Measurements from ENCODE around the gene FUBP3. TPM values are rescaled to one million over a fixed set of nuclear protein-coding genes. Genes with fewer than 3 reads are reported as not detected.

FUBP3 gene
- polyA plus RNA-seq, 1 experiment: 31.2 TPM

DNA sequence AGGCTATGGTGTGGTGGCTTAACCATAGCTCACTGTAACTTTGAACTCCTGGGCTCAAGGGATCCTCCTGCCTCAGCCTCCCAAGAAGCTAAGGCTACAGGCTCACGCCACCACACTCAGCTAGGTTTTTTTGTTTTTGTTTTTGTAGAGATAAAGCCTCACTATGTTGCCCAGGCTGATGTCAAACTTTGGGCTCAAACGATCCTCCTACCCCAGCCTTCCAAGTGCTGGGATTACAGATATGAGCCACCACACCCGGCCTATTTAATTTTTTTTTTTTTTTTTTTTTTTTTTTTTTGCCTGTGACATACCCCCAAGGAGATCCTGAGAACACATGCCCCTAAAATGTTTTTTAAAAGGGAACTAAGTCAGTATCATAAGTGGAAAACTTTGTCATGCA lies 10.4 kb downstream of the FUBP3 start:
- ChIA-PET CTCF (no interaction called here), POLR2A (no interaction called here)
- Histone ChIP-seq H3K27ac (ENCODE audit: low read depth, low read length) (no peak overlapping the region), H3K4me3 (ENCODE audit: low read depth, low read length) (no peak overlapping the region), H3K27me3 (ENCODE audit: control insufficient read depth, insufficient read depth, low read length) (no peaks in the 10 kb centered on the region), H3K9me3 (ENCODE audit: control insufficient read depth, insufficient read depth, low read length) (no peaks in the 10 kb centered on the region)
- TF ChIP-seq, protein P1, sequence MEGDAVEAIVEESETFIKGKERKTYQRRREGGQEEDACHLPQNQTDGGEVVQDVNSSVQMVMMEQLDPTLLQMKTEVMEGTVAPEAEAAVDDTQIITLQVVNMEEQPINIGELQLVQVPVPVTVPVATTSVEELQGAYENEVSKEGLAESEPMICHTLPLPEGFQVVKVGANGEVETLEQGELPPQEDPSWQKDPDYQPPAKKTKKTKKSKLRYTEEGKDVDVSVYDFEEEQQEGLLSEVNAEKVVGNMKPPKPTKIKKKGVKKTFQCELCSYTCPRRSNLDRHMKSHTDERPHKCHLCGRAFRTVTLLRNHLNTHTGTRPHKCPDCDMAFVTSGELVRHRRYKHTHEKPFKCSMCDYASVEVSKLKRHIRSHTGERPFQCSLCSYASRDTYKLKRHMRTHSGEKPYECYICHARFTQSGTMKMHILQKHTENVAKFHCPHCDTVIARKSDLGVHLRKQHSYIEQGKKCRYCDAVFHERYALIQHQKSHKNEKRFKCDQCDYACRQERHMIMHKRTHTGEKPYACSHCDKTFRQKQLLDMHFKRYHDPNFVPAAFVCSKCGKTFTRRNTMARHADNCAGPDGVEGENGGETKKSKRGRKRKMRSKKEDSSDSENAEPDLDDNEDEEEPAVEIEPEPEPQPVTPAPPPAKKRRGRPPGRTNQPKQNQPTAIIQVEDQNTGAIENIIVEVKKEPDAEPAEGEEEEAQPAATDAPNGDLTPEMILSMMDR (IDR thresholded peaks at IDR 0.05; ENCODE audit: low read depth, low read length): no peak
- DNase-seq (ENCODE audit: low read depth, low spot score): no peak

DNA sequence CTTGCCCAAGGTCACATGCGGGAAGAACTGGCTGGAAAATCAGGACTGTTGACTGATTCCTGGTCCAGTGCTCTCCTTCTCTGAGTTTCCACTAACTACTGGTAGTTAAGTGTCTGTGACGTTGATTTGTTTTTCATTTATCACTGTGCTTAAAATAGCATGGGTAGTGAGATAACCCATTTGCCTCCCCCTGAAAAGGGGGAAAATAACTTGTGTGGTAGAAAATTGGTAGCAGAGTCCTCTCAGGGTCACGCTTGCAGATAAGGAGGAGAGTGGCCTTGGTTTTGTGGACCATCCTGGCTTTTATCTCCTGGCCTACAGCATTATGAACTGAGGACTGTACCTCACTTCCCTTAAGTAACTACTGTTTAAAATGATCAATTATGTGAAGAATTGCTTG lies 10.9 kb downstream of the FUBP3 start:
- H3K27ac ChIP-seq (ENCODE audit: low read depth, low read length): no peak overlapping the region
- TF ChIP-seq, protein P1 (IDR thresholded peaks at IDR 0.05; ENCODE audit: low read depth, low read length): no peak
- H3K27me3 ChIP-seq (ENCODE audit: control insufficient read depth, insufficient read depth, low read length): no peaks in the 10 kb centered on the region
- H3K9me3 ChIP-seq (ENCODE audit: control insufficient read depth, insufficient read depth, low read length): no peaks in the 10 kb centered on the region
- ChIA-PET POLR2A (no interaction called here), CTCF (no interaction called here)
- H3K4me3 ChIP-seq (ENCODE audit: low read depth, low read length): no peak overlapping the region
- no peak for DNase-seq (ENCODE audit: low read depth, low spot score)

DNA sequence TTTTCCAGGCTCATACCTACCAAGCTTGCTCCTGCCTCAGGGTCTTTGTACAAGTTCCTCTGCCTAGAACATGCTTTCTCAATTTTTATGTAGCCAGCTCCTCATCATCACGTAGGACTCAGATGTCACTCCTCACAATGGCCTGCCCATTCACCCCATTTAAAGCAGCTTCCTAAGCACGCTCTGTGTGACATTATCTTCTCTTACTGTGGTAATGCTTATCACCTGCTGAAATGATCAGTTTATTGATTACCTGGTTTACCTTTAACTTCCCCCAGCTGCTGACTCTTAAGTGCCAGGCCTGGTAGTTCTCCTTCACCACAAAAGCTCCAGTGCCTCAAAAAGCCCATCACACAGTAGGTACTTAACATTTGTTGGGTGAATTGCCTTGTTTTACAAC lies 13.6 kb downstream of the FUBP3 start:
- no peaks in the 10 kb centered on the region for H3K9me3 ChIP-seq (ENCODE audit: control insufficient read depth, insufficient read depth, low read length)
- ChIA-PET CTCF (no interaction called here), POLR2A (no interaction called here)
- no peak overlapping the region for H3K27ac ChIP-seq (ENCODE audit: low read depth, low read length)
- no peak for DNase-seq (ENCODE audit: low read depth, low spot score)
- no peak overlapping the region for H3K4me3 ChIP-seq (ENCODE audit: low read depth, low read length)
- no peaks in the 10 kb centered on the region for H3K27me3 ChIP-seq (ENCODE audit: control insufficient read depth, insufficient read depth, low read length)
- TF ChIP-seq, protein P1 (IDR thresholded peaks at IDR 0.05; ENCODE audit: low read depth, low read length): no peak

DNA sequence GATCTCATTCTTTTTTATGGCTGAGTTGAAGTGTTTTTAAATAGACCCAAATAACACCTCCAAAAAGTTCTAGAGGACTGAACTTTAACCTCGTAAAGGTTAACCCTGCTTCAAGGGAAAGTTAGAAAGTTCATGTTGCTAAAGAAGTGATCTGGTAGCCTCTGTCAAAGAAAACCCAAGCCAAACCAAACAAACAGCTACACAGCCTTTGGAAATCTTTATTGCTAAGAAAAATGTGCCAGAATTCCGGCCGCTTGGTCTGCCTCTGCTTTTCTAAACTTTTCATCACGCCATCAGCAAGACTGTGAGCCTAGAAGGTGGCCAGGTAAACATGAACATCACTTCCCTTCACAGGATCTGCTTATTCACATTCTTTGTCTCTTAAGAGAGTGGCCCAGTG lies 17.9 kb downstream of the FUBP3 start:
- TF ChIP-seq, protein P1 (IDR thresholded peaks at IDR 0.05; ENCODE audit: low read depth, low read length): no peak
- no peaks in the 10 kb centered on the region for H3K9me3 ChIP-seq (ENCODE audit: control insufficient read depth, insufficient read depth, low read length)
- no peaks in the 10 kb centered on the region for H3K27me3 ChIP-seq (ENCODE audit: control insufficient read depth, insufficient read depth, low read length)
- DNase-seq (ENCODE audit: low read depth, low spot score): no peak
- no peak overlapping the region for H3K4me3 ChIP-seq (ENCODE audit: low read depth, low read length)
- CTCF ChIA-PET: no interaction called here
- POLR2A ChIA-PET: no interaction called here
- no peak overlapping the region for H3K27ac ChIP-seq (ENCODE audit: low read depth, low read length)

DNA sequence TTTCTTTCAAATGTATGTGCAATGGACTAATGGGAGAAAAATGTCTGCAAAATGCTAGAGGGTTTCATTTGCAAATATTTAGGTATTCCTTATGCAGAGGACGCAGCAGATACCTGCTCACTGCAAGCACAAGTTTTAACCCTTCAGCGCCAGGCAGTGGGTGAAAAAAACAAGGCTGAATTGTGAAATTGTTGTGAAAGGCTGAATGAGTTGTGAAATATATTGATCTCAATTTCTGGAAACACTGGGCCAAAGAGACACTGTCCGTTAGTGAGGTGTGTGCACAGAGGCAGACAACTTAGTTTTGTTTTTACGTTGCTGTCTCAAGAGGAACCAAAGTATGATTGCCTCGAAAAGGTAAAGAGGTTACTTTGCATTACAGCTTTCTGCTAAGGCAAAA lies 18.8 kb downstream of the FUBP3 start:
- Histone ChIP-seq H3K27me3 (ENCODE audit: control insufficient read depth, insufficient read depth, low read length) (no peaks in the 10 kb centered on the region), H3K27ac (ENCODE audit: low read depth, low read length) (no peak overlapping the region), H3K9me3 (ENCODE audit: control insufficient read depth, insufficient read depth, low read length) (no peaks in the 10 kb centered on the region), H3K4me3 (ENCODE audit: low read depth, low read length) (no peak overlapping the region)
- ChIA-PET CTCF (no interaction called here), POLR2A (interaction anchor here (0.5 kb wide), 1 partner anchor 83 kb away, joined by 6 read pairs; no protein-coding TSS in a partner anchor)
- no peak for DNase-seq (ENCODE audit: low read depth, low spot score)
- TF ChIP-seq, protein P1 (IDR thresholded peaks at IDR 0.05; ENCODE audit: low read depth, low read length): no peak

Data from AG04450 (cell line).